Epithelial cell of proximal tubule (primary cell): ENCODE data around the gene CDK5RAP2. TPM values are rescaled to one million over a fixed set of nuclear protein-coding genes. Genes with fewer than 3 reads are reported as not detected.
A peak's percentile ranks its signal among the peaks of the same experiment; 100 is the strongest.
"Not testable (repeated sequence)": the region's sequence is repeated elsewhere in the genome, so short reads cannot be mapped to it uniquely, and the experiment has no call there.

Source experiments
- DNase-seq: peaks from one replicate; pipeline ENCODE4 v3.0.0-alpha.2; 2011; ENCODE audit warnings: low read depth
- H3K4me3 ChIP-seq: 2 replicates; pipeline ENCODE4 v1.5.1; 2011; ENCODE audit warnings: low read depth, mild to moderate bottlenecking, low read length
- CTCF ChIP-seq: conservative IDR thresholded peaks from 2 replicates; pipeline ENCODE4 v1.5.1; 2012; ENCODE audit warnings: low read depth, mild to moderate bottlenecking, low read length
- total RNA-seq: library from RNA; depleted of rRNA; stranded (reverse); fragments of >200 nt; gene quantifications from 2 replicates; pipeline ENCODE4 v1.2.3, GENCODE V29; 2015

Gene CDK5RAP2
- total RNA-seq, 1 donor from 2014 or later = 38.7 TPM

GRCh38 chr9:120521101-120521500 is 58.9 kb downstream of the CDK5RAP2 start:
- no peak overlapping the region for H3K4me3 ChIP-seq
- no peak for TF ChIP-seq CTCF
- no peak for DNase-seq

GRCh38 chr9:120515996-120516395 is 64.0 kb downstream of the CDK5RAP2 start:
- DNase-seq, H3K4me3 ChIP-seq: not testable (repeated sequence)

- not testable (repeated sequence) for DNase-seq, H3K4me3 ChIP-seq
Observed at GRCh38 chr9:120515481-120515880, 64.5 kb downstream of the CDK5RAP2 start.

GRCh38 chr9:120514405-120514804 is 65.6 kb downstream of the CDK5RAP2 start:
- no peak overlapping the region for H3K4me3 ChIP-seq
- no peak for TF ChIP-seq CTCF
- DNase-seq = no peak

GRCh38 chr9:120513825-120514396 is 66.1 kb downstream of the CDK5RAP2 start:
- H3K4me3 ChIP-seq = no peak overlapping the region
- DNase-seq = no peak
- TF ChIP-seq CTCF = no peak

- no peak for TF ChIP-seq CTCF
- DNase-seq = no peak
- H3K4me3 ChIP-seq = no peak overlapping the region
Observed at GRCh38 chr9:120510816-120511215, 69.2 kb downstream of the CDK5RAP2 start.

GRCh38 chr9:120507936-120508510 is 71.9 kb downstream of the CDK5RAP2 start:
- no peak for DNase-seq
- no peak for TF ChIP-seq CTCF

GRCh38 chr9:120505186-120505585 is 74.8 kb downstream of the CDK5RAP2 start:
- no peak for DNase-seq
- no peak overlapping the region for H3K4me3 ChIP-seq
- TF ChIP-seq CTCF = peak; percentile 28

More at GRCh38 chr9:120507936-120508510, 71.9 kb downstream of the CDK5RAP2 start:
- no peak overlapping the region for H3K4me3 ChIP-seq
